AG08396 (cell line): Measurements from ENCODE around the gene PHACTR3.
"Not testable (repeated sequence)": the region's sequence is repeated elsewhere in the genome, so short reads cannot be mapped to it uniquely, and the experiment has no call there.

Experiments
- DNase-seq: peaks from one replicate; pipeline ENCODE4 v3.0.0; 2012; ENCODE audit warnings: low spot score, mixed read lengths

The PHACTR3 gene

DNA sequence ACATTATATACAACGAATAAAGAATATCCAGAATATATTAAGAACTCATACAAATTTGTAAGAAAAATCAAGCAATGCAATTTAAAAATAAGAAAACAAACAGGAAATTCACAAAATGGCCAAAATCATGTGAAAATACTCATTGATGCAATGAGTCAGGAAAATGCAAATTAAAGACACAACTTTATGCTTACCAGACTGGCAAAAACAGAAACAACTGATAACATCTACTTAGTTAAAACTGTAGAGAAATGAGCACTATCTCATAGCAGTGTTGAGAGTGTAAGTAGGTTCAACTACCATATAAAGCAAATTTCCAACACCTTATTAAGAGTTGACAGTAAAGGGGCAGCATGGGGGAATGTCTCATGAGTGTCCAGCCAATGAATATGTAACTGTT, 266.8 kb downstream of the PHACTR3 start:
- DNase-seq = no peak

DNA sequence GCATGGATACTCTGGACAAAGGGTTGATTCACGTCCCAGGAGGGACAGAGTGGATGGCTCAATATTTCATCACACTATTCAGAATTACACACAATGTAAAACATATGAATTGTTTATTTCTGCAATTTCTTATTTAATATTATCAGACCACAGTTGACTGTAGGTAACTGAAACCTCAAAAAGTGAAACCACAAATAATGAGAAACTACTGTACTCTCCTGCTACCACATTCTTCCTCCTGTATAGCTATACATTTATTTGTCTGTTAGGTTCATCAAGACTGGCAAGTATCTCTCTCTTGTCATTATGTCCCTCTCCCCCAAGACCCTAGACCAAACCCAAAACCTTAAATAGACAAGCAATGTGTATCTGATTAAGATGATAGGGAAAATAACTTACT, 269.1 kb downstream of the PHACTR3 start:
- no peak for DNase-seq

DNA sequence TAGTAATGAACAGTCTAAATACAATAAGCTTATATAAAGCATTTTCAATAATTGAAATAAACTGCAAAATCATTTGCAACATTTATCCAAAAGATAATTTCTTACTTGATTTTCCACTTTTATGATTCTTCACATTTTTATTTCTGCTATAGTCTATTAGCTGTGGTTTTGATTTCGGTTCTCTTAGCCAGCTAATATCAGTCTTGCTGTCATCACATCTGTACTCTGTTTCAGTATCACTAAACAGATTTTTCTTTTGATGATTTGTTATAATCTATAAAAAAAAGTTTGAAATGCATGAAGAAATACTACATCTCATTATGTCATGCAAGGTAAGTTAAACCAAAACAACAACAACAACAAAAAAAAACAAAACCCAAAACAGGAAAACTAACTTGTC, 275.9 kb downstream of the PHACTR3 start:
- no peak for DNase-seq

DNA sequence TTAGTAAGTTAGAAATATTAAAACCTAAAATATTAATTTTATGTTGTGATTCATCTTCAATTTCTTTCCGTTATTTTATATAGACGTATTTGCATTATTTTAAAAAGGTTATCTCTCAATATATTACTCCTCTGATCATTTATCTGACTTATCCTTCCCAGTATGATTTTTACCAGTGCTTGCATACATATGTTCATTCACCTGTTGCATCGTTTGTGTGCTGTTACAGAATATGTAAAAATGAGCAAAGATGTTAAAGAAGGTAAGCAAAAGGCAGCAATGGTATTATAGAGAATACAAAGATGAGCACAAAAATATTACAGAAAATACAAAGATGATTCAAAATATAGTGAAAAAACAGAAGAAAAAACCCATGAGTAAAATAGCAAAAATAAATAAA, 280.2 kb downstream of the PHACTR3 start:
- DNase-seq = no peak

DNA sequence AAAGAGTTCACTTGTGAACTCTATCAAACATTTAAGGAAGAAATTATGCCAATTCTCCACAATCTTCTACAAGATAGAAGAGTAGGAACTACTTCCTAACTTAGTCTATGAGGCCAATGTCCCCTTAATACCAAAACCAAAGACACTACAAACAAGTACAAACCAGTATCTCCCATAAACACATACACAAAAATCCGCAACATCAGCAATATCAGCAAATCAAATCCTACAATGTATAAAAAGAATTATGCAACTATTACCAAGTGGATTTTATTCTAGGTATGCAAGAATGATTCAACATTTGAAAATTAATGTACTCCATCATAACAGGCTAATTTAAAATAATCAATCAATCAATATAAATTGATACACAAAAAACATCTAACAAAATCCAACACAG, 283.7 kb downstream of the PHACTR3 start:
- DNase-seq = no peak

DNA sequence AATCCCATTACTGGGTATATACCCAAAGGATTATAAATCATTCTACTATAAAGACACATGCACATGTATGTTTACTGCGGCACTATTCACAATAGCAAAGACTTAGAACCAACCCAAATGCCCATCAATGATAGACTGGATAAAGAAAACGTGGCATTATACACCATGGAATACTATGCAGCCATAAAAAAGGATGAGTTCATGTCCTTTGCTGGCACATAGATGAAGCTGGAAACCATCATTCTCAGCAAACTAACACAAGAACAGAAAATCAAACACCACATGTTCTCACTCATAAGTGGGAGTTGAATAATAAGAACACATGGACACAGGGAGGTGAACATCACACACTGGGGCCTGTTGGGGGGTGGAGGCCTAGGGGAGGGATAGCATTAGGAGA, 285.7 kb downstream of the PHACTR3 start:
- not testable (repeated sequence) for DNase-seq

DNA sequence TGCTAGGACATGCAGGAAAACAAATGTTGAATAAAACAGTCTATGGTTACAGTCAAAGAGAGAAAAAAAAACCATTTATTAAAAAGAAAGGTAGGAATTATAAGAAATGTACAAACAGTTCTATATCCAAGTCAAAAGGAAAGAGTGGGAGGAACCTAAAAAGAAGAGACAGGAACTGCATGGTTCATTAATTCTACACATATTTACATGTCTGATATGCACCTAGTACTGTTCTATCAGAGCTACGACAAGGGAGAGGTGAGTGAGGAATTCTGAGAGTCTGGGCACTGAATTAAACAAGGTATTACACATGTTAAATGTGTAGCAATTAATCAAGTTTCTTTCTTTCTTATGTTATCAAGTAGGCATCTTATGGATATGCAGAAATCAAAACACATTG, 287.2 kb downstream of the PHACTR3 start:
- DNase-seq = no peak

DNA sequence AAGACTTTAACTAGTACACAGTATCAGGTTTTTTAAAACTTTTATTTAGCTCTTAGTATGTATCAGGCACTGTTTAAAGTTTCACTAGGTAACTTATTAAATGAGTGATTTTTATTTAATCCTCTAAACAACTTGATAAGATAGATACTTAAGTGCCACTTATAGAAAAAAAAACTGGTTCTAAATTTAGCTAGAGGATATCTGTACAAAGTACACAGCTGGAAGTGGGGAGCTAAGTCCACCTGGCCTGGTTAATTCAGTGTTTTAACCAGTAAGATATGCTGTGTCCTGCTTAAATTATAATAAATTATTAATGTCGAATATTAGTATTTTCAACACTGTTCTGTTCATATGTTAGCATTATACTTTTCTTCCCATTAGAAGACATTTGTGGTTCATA, 291.6 kb downstream of the PHACTR3 start:
- DNase-seq = no peak
